Measurements from ENCODE around the gene TBCA.

Gene TBCA

GRCh38 chr5:77743181-77743580 lies 33.0 kb downstream of the TBCA start:
- Histone ChIP-seq H3K27me3 (ENCODE audit: insufficient read depth, low read length) (no peaks in the 10 kb centered on the region), H3K4me3 (ENCODE audit: low read length) (no peak overlapping the region), H3K9me3 (ENCODE audit: insufficient read depth, low read depth, low read length) (no peaks in the 10 kb centered on the region), H3K36me3 (ENCODE audit: insufficient read depth, low read length) (no peaks in the 10 kb centered on the region), H3K9ac (ENCODE audit: low read depth, low read length) (no peak overlapping the region), H3K27ac (ENCODE audit: low read depth, low read length) (no peak overlapping the region), H3K4me1 (ENCODE audit: insufficient read depth, low read length) (peaks cover 14% of the 10 kb centered on the region)
- 87% methylated on average over 3 of the region's 3 CpGs for whole genome bisulfite sequencing

- Histone ChIP-seq H3K27me3 (ENCODE audit: insufficient read depth, low read length) (no peaks in the 10 kb centered on the region), H3K9ac (ENCODE audit: low read depth, low read length) (no peak overlapping the region), H3K27ac (ENCODE audit: low read depth, low read length) (no peak overlapping the region), H3K36me3 (ENCODE audit: insufficient read depth, low read length) (no peaks in the 10 kb centered on the region), H3K4me1 (ENCODE audit: insufficient read depth, low read length) (peaks cover 4% of the 10 kb centered on the region; the same call in 1 of the 2 replicates), H3K4me3 (ENCODE audit: low read length) (no peak overlapping the region), H3K9me3 (ENCODE audit: insufficient read depth, low read depth, low read length) (no peaks in the 10 kb centered on the region)
- WGBS, result 94% methylated on average over 3 of the region's 3 CpGs
Measured at GRCh38 chr5:77741608-77742007, 34.5 kb downstream of the TBCA start.

DNA sequence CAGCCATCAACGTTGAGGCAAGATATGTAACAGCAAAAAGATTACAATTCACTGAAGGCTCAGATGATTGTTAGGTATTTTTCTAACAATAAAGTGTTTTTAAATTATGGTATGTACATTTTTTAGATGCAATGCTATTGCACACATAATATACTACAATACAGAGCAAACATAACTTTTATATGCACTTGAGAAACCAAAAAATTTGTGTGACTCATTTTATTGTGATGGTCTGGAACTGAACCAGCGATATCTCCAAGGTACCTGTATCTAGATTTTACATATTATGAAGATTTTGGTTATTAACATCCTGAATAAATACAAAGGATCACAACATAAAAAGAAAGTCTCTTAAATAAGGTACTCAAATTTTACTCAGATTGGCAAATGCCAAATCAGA lies 41.3 kb downstream of the TBCA start:
- no CpG with 5 or more reads among the region's 2 CpGs for WGBS

GRCh38 chr5:77733130-77733529 lies 43.0 kb downstream of the TBCA start:
- H3K9ac ChIP-seq (ENCODE audit: low read depth, low read length), result no peak overlapping the region
- H3K27me3 ChIP-seq (ENCODE audit: insufficient read depth, low read length), result no peaks in the 10 kb centered on the region
- no peak overlapping the region for H3K4me3 ChIP-seq (ENCODE audit: low read length)
- WGBS, result 96% methylated on average over 3 of the region's 3 CpGs
- H3K36me3 ChIP-seq (ENCODE audit: insufficient read depth, low read length), result no peaks in the 10 kb centered on the region
- H3K4me1 ChIP-seq (ENCODE audit: insufficient read depth, low read length), result no peaks in the 10 kb centered on the region
- H3K27ac ChIP-seq (ENCODE audit: low read depth, low read length), result no peak overlapping the region
- H3K9me3 ChIP-seq (ENCODE audit: insufficient read depth, low read depth, low read length), result peaks cover 7% of the 10 kb centered on the region; the same call in 1 of the 2 replicates

More for the DNA sequence above, 41.3 kb downstream of the TBCA start:
- Histone ChIP-seq H3K27me3 (ENCODE audit: insufficient read depth, low read length) (no peaks in the 10 kb centered on the region), H3K27ac (ENCODE audit: low read depth, low read length) (no peak overlapping the region), H3K36me3 (ENCODE audit: insufficient read depth, low read length) (no peaks in the 10 kb centered on the region), H3K4me3 (ENCODE audit: low read length) (no peak overlapping the region), H3K9ac (ENCODE audit: low read depth, low read length) (no peak overlapping the region), H3K4me1 (ENCODE audit: insufficient read depth, low read length) (no peaks in the 10 kb centered on the region), H3K9me3 (ENCODE audit: insufficient read depth, low read depth, low read length) (peaks cover 7% of the 10 kb centered on the region; the same call in 1 of the 2 replicates)

- no peaks in the 10 kb centered on the region for H3K36me3 ChIP-seq (ENCODE audit: insufficient read depth, low read length)
- H3K27ac ChIP-seq (ENCODE audit: low read depth, low read length), result no peak overlapping the region
- no peak overlapping the region for H3K9ac ChIP-seq (ENCODE audit: low read depth, low read length)
- no peaks in the 10 kb centered on the region for H3K27me3 ChIP-seq (ENCODE audit: insufficient read depth, low read length)
- H3K4me3 ChIP-seq (ENCODE audit: low read length), result no peak overlapping the region
- H3K4me1 ChIP-seq (ENCODE audit: insufficient read depth, low read length), result no peaks in the 10 kb centered on the region
- WGBS, result 100% methylated on average over 1 of the region's 3 CpGs
- H3K9me3 ChIP-seq (ENCODE audit: insufficient read depth, low read depth, low read length), result no peaks in the 10 kb centered on the region
Measured at GRCh38 chr5:77727190-77727589, 48.9 kb downstream of the TBCA start.

- Histone ChIP-seq H3K27ac (ENCODE audit: low read depth, low read length) (no peak overlapping the region), H3K4me3 (ENCODE audit: low read length) (no peak overlapping the region), H3K36me3 (ENCODE audit: insufficient read depth, low read length) (no peaks in the 10 kb centered on the region), H3K9me3 (ENCODE audit: insufficient read depth, low read depth, low read length) (no peaks in the 10 kb centered on the region), H3K27me3 (ENCODE audit: insufficient read depth, low read length) (no peaks in the 10 kb centered on the region), H3K4me1 (ENCODE audit: insufficient read depth, low read length) (no peaks in the 10 kb centered on the region), H3K9ac (ENCODE audit: low read depth, low read length) (no peak overlapping the region)
- 96% methylated on average over 7 of the region's 7 CpGs for WGBS
Measured at GRCh38 chr5:77725616-77726015, 50.5 kb downstream of the TBCA start.

DNA sequence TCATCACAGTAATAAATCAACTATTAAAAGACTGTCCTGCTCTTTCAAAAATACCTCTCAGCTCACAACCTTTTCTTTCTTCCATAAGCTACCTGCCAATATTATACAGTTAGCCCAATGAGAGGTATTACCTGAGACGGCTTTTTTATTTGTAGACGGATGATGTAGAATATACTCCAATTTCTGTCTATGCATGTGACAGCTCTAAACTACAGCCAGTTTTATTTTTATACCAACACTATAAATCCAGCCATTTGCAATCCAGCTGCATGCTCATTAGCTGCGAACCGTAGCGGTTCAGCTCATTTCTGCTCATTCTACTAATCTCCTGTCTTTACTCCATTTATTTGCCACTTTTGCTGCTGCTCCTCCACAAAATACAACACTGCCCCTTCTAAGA lies 51.2 kb downstream of the TBCA start:
- no peak overlapping the region for H3K27ac ChIP-seq (ENCODE audit: low read depth, low read length)

GRCh38 chr5:77719666-77720363 lies 56.3 kb downstream of the TBCA start:
- Histone ChIP-seq H3K4me1 (ENCODE audit: insufficient read depth, low read length) (no peaks in the 10 kb centered on the region), H3K9me3 (ENCODE audit: insufficient read depth, low read depth, low read length) (no peaks in the 10 kb centered on the region), H3K27me3 (ENCODE audit: insufficient read depth, low read length) (no peaks in the 10 kb centered on the region), H3K9ac (ENCODE audit: low read depth, low read length) (no peak overlapping the region), H3K27ac (ENCODE audit: low read depth, low read length) (no peak overlapping the region), H3K4me3 (ENCODE audit: low read length) (no peak overlapping the region), H3K36me3 (ENCODE audit: insufficient read depth, low read length) (no peaks in the 10 kb centered on the region)
- WGBS, result 98% methylated on average over 2 of the region's 3 CpGs

More for the DNA sequence above, 51.2 kb downstream of the TBCA start:
- Histone ChIP-seq H3K4me1 (ENCODE audit: insufficient read depth, low read length) (no peaks in the 10 kb centered on the region), H3K9me3 (ENCODE audit: insufficient read depth, low read depth, low read length) (no peaks in the 10 kb centered on the region), H3K4me3 (ENCODE audit: low read length) (no peak overlapping the region), H3K9ac (ENCODE audit: low read depth, low read length) (no peak overlapping the region), H3K27me3 (ENCODE audit: insufficient read depth, low read length) (no peaks in the 10 kb centered on the region), H3K36me3 (ENCODE audit: insufficient read depth, low read length) (no peaks in the 10 kb centered on the region)
- WGBS, result 84% methylated on average over 5 of the region's 5 CpGs

DNA sequence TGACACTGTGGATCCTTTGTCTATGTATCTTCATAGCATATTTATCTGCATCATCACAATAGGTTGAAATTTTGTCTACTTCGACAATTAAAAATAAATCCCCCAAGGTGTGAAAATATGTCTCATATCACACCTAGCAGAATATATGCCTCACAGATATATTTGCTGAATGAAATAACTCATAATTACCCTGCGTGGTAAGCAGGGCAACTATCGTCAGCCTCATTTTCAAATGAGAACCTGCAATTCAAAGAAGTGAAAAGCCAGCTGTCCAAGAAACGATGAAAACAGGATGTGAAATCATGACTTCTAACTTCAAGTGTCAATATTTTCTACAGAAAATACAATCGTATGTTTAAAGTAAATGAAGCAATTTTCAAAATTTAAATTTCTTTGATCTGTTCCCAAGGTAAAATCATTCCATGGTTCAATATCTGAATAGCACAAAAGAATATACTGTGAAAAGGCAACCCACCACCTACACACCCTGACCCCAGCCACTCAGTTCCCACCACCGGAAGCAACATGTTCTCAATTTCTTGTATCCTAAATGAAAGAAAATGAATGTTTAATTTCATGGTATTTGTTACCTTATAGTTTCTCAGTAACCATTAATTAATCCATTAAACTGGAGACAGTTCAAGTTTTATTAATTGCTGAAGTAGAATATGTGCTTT lies 57.1 kb downstream of the TBCA start:
- no peaks in the 10 kb centered on the region for H3K4me1 ChIP-seq (ENCODE audit: insufficient read depth, low read length)
- whole genome bisulfite sequencing, result 98% methylated on average over 5 of the region's 6 CpGs
- no peaks in the 10 kb centered on the region for H3K27me3 ChIP-seq (ENCODE audit: insufficient read depth, low read length)
- H3K9me3 ChIP-seq (ENCODE audit: insufficient read depth, low read depth, low read length), result no peaks in the 10 kb centered on the region
- no peaks in the 10 kb centered on the region for H3K36me3 ChIP-seq (ENCODE audit: insufficient read depth, low read length)
- H3K4me3 ChIP-seq (ENCODE audit: low read length), result no peak overlapping the region
- no peak overlapping the region for H3K9ac ChIP-seq (ENCODE audit: low read depth, low read length)
- H3K27ac ChIP-seq (ENCODE audit: low read depth, low read length), result no peak overlapping the region

DNA sequence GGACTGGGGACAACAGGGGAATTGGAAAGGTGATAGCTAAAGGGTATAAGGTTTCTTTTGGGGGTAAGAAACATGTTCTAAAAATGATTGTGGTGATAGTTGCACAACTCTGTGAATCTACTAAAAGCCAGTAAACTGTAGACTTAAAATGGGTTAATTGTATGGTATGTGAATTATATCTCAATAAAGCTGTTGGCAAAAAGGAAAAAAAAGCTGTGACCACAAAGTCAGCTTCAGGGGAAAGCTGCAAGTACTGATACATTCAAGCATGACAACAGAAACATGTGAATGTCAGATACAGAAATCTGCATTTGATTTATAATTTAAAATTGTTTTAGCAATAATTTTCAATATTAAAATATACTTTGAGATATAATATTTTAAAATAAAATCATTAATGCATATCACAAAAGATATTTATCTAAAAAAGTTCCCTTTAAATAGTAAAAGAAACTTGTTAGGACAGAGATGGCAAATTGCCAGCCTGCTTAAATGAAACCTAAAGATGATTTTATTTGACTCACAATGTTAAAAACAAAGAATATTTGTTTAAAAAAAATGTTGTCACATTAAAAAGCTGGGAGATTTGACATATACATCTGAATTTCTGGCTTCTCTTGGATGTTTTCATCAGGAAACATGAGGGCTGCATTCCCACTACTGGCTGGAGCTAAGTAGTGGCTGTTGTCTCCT lies 66.0 kb downstream of the TBCA start:
- H3K27me3 ChIP-seq (ENCODE audit: insufficient read depth, low read length), result no peaks in the 10 kb centered on the region
- H3K4me1 ChIP-seq (ENCODE audit: insufficient read depth, low read length), result no peaks in the 10 kb centered on the region
- no peaks in the 10 kb centered on the region for H3K9me3 ChIP-seq (ENCODE audit: insufficient read depth, low read depth, low read length)
- peaks cover 33% of the 10 kb centered on the region for H3K36me3 ChIP-seq (ENCODE audit: insufficient read depth, low read length)
- H3K4me3 ChIP-seq (ENCODE audit: low read length), result no peak overlapping the region
- no peak overlapping the region for H3K27ac ChIP-seq (ENCODE audit: low read depth, low read length)
- H3K9ac ChIP-seq (ENCODE audit: low read depth, low read length), result no peak overlapping the region

GRCh38 chr5:77709340-77709739 lies 66.8 kb downstream of the TBCA start:
- Histone ChIP-seq H3K36me3 (ENCODE audit: insufficient read depth, low read length) (peaks cover 41% of the 10 kb centered on the region), H3K4me3 (ENCODE audit: low read length) (no peak overlapping the region), H3K27me3 (ENCODE audit: insufficient read depth, low read length) (no peaks in the 10 kb centered on the region), H3K9ac (ENCODE audit: low read depth, low read length) (no peak overlapping the region), H3K9me3 (ENCODE audit: insufficient read depth, low read depth, low read length) (no peaks in the 10 kb centered on the region), H3K4me1 (ENCODE audit: insufficient read depth, low read length) (no peaks in the 10 kb centered on the region), H3K27ac (ENCODE audit: low read depth, low read length) (no peak overlapping the region)
